HG03108 (cell line): ENCODE measurements around the gene BAZ2A.
"Not testable (repeated sequence)": the region's sequence is repeated elsewhere in the genome, so short reads cannot be mapped to it uniquely, and the experiment has no call there.

Source experiments
- ATAC-seq: cut with Tn5 transposase; IDR thresholded peaks from one replicate; pipeline ENCODE4 v1.9.1; 2021; ENCODE audit warnings: moderate library complexity; ENCODE audit not compliant: unreplicated experiment

Gene BAZ2A

GRCh38 chr12:56599797-56600196, 30.3 kb downstream of the BAZ2A start:
- ATAC-seq: no peak

GRCh38 chr12:56599041-56599440, 31.1 kb downstream of the BAZ2A start:
- no peak for ATAC-seq

- no peak for ATAC-seq
Observed at GRCh38 chr12:56596815-56597214, 33.3 kb downstream of the BAZ2A start.

GRCh38 chr12:56593909-56594621, 36.1 kb downstream of the BAZ2A start:
- ATAC-seq: no peak

DNA sequence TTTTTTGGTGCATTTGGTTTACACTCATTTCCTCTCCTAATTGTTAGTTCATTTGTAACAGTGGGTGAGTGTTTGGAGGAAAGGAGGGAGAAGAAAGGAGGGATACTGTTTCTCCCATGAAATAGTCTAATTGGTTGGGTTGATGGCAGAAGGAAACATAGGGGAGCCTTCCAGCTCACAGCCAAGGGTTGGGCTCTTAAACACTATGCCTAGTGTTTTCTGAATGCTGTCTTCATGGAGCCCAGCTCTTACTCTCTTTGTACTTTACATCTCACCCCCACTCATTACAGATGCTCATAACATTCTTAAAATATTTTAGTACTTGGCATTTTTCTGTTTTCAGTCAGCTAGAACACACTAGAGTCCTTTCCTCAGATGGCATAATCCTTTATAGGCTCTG, 38.2 kb downstream of the BAZ2A start:
- ATAC-seq: no peak

DNA sequence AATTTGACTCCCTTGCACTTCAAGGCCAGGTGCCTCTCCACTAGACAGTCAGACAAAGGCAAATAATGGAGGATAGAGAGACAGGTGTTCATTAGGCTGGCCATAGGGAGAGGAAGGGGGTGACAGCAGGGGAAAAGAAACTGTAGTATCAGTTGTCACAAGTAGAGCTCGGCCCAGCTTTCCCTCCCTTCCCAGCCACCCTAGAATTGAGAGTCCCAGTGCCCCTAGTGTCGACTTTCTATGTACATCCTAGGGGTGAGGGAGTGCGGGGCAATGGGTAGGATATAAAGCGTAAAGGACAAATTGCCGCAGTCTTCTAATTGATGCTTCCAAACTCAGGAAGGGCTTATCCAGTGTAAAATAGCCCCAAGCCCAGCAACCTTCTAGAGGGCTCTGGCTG, 39.0 kb downstream of the BAZ2A start:
- ATAC-seq: no peak

DNA sequence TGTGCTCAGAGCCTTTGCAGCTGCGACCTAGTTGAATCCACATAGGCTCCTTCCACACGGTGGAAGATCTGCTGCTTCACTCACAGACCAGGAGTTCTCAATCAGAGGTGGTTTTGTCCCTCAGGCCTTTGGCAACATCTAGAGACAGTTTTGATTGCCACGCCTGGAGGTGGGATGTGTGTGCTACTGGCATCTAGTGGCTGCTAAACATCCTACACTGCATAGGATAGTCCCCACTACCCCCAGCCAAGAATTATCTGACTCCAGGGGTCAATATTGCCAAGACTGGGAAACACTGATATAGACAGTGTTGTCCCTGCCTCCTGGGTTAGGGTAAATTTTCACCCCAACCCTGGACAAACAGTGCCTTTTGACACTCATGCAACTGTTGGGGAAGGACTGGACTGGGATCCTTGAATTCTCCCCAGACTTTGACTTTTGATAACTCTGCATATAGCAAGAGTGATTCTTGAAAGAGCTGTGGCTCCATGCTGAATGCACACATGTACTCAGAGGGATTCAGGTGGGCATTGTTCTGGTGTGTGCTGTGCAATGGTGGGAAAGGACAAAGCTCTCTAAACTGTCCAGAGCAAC, 39.8 kb downstream of the BAZ2A start:
- ATAC-seq: no peak

- ATAC-seq: no peak
Observed at GRCh38 chr12:56589783-56590182, 40.3 kb downstream of the BAZ2A start.

DNA sequence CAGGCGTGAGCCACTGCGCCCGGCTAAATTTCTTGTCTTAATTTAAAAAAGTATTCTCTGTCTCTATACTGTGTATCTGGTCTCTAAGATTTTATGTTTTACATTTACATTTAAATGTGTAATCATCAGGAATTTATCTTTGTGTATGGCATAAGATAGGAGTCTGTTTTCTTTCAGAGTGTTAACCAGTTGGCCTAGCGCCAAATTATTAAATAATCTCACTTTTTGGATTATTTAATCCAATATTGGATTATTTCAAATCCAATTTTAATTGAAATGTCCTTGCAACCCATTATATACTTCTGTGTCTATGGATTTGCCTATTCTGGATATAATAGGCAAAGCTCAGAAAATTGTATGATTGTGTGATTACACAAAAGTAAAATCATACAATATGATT, 45.0 kb downstream of the BAZ2A start:
- no peak for ATAC-seq

- no peak for ATAC-seq
Observed at GRCh38 chr12:56581418-56582145, 48.5 kb downstream of the BAZ2A start.

GRCh38 chr12:56578983-56579546, 51.1 kb downstream of the BAZ2A start:
- ATAC-seq: no peak

DNA sequence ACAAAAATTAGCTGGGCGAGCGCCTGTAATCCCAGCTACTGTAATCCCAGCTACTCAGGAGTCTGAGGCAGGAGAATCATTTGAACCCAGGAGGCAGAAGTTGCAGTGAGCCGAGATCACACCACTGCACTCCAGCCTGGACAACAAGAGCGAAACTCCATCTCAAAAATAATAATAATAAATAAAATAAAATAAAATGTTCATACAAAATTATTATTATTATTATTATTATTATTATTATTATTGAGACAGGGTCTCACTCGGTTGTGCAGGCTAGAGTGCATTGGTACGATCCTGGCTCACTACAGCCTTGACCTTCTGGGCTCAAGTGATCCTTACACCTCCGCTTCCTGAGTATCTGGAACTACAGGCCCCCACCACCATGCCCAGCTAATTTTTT, 52.9 kb downstream of the BAZ2A start:
- ATAC-seq: not testable (repeated sequence)

- ATAC-seq: no peak
Observed at GRCh38 chr12:56574210-56574609, 55.9 kb downstream of the BAZ2A start.

DNA sequence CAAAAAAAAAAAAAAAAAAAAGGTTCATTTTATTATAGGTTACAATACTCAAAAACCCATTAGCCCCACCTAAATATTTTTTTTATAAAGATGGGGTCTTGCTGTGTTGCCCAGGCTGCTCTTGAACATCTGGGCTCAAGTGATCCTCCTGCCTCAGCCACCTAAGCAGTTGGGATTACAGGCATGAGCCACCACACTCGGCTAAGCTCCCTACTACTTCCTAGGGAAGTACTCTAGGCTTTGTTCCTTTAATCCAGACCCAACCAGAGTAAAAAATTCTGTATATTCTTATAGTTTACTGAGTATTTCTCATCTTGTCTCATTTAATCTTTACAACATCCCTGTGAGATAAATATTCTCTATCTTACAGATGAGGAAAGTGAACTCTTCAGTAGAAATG, 57.8 kb downstream of the BAZ2A start:
- no peak for ATAC-seq

GRCh38 chr12:56571121-56571520, 59.0 kb downstream of the BAZ2A start:
- no peak for ATAC-seq

DNA sequence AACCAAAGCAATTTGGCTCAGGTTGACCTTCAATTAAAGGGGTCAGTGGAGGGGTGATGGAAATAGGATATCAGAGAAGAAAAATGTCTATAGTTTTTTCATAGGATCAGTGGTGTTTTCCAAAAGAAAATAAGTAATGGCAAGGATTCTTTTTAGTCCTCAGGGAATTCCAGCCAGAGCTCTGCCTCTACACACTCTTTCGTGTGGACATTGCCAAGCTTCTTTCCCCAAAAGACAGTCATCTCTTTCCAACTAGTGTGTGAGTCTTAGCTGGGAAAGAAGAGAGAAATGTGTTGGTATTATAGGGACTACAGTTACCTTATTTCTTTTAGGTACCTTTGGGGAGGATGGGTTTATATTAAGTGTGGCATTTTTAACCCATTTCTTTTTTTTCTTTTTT, 62.0 kb downstream of the BAZ2A start:
- ATAC-seq: no peak

DNA sequence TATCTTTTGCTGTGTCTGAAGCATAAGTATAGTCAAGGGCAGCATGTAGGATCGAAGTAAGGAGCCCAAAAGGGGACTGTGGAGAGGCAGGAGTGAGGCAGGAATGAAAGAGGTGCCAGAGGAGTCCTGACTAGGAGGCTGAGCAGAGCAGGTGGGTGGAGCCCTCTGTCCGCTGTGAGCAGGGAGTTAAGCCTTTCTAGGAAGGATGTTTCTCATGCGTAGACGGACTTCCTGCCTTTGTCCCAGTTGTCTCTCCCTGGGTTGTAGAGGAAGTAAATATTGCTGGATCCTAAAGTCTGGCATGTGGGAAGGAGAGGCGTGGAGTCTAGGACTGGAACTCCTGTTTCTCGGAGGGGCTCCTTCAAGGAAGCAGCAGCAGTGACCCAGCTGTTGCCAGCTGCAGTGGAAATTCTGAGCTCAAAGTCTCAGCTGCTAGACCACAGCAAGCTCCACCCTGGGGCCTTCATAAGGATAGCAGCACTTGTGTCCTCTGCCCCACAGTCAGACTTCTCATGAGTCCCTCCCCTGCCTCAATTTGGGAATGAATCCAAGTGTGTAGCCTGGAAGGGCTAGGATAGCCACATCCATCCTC, 64.5 kb downstream of the BAZ2A start:
- ATAC-seq: no peak

DNA sequence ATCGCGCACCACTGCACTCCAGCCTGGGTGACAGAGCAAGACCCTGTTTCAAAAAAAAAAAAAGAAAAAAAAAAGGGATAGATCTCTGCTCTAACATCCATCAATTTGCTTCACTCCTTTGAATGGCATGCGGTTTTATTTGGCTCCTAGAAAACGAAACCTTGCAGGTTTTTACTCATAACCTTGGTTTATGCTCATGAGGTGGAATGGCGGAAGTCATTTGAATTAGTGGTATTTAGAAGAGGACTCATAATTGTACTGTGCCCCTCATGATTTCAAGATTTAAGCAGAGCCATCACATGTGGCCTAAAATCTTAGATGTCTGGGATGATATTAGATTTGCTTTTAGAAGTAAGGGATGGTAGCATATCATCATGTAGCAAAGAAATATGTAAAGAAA, 79.1 kb downstream of the BAZ2A start:
- no peak for ATAC-seq

DNA sequence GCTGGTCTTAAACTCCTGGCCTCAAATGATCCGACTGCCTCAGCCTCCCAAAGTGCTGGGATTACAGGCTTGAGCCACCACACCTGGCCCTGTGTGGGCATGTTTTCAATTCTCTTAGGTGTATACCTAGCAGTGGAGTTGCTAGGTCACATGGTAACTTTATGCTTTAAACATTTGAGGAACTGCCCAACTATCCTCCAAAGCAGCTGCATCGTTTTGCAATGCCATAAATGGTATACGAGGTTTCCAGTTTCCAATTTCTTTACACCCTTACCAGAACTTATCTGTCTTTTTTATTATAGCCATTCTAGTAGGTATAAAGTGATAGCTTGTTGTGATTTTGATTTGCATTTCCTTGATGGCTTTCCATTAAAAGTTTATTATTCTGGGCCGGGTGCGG, 83.4 kb downstream of the BAZ2A start:
- ATAC-seq: no peak
